HG03342 (cell line): ENCODE results near the gene MAML3.

Experiments used
- ATAC-seq: cut with Tn5 transposase; IDR thresholded peaks from one replicate; pipeline ENCODE4 v1.9.1; 2021; ENCODE audit warnings: mild to moderate bottlenecking, moderate library complexity; ENCODE audit not compliant: unreplicated experiment

MAML3 gene

DNA sequence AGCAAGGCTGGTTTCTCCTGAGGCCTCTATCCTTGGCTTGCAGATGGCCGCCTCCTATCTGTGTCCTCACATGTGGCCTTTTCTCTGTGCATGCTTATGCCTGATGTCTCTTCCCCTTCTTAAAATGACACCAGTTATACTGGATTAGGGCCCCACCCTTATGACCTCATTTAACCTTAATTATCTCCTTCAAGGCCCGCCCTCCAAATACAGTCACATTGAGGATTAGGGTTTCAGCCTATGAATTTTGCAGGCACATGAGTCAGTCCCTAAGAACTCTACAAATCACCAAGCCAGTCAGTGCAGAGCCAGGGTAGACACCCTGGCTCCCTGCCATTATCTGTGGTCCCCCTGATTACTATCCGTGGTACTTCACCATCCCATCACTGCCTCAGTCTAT lies 51.6 kb downstream of the MAML3 start:
- no peak for ATAC-seq

GRCh38 chr4:140100771-140101170 lies 53.2 kb downstream of the MAML3 start:
- ATAC-seq, result no peak

DNA sequence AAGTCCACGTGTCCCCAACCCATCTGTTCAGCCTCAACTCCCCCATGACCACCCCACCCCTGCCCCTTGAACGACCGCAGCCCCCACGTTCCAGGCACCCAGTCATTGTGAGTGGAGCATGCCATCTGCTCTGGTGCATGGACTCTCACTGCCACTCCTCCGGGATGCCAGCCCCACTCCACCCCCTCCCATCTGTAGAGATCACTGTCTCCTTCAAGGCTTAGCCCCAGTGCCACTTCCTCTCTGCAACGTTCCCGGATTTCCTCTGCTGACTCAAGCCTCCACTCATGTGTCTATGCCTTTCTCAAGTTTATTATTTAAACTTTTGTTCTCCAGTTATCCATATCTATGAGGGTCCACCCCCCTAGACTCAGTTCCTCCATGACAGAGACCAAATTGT lies 54.0 kb downstream of the MAML3 start:
- ATAC-seq, result no peak

DNA sequence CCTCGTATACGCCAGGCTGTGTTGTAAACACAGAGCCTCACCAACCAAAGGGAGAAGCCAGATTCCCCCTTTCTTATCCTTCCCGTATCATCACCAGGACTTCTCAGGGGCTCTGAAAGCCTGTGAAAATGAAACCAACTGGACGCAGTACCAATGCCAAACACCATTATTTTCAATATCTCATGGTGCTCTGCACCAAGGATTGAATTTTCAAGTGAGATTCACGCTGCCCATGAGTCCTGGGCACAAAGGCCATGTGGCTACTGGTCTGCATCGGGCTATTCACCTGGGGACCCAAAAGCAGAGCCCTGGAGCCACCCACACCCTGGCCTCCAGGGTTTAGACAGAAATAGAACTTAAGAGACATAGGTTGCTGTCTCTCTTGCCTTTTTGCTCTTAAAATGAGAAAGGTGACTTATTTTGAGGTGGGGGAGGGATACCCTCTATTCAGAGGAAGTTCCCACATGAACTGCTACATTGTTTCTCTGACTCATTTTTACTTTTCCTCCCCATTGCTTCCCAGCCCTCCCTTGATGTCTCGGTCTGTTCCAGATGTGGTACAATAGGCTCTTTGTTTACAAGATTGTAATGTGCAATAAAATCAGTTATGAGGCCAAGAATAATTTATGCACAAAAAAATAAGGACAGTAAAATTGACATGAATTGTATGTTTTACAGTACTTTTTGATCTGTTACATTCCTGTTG lies 55.4 kb downstream of the MAML3 start:
- no peak for ATAC-seq

DNA sequence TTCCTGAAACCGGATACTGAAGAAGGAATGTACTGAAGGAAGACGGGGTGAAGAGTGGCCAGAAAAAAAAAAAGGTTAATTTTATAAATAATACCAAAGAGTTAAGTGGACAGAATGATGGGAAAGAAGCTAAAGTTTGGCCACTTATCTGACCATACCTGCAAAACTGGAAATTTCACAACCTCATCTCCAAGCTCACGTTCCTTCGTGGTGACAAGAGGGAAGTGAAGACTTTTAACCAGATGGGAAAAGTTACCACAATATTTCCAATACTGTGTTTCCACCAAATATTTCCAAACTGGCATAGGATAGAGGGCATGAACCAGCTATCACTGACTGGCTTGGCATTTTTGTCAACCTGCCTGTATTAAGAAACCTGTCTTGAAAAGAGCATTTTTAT lies 56.4 kb downstream of the MAML3 start:
- ATAC-seq, result no peak

DNA sequence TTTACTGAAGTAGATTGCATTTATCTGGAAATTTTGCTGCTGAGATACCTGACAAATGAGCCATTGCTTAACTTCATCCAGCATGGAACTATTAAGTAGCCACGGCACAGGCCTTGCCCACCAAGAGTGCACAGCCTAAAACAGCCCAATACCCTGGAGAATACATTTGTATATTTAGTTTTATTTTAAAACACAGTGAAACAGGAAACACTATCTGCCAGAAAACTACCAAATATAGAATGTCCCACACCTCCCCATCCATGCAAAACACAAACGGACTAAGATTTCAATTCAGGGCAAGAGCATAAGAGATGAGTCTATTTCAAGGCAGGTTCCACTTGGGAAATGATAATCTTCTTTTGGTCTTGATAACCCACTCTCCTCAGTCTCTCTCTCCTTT lies 57.1 kb downstream of the MAML3 start:
- no peak for ATAC-seq

- no peak for ATAC-seq
Observed at GRCh38 chr4:140096483-140096861, 57.5 kb downstream of the MAML3 start.

- no peak for ATAC-seq
Observed at GRCh38 chr4:140095694-140096482, 58.1 kb downstream of the MAML3 start.

DNA sequence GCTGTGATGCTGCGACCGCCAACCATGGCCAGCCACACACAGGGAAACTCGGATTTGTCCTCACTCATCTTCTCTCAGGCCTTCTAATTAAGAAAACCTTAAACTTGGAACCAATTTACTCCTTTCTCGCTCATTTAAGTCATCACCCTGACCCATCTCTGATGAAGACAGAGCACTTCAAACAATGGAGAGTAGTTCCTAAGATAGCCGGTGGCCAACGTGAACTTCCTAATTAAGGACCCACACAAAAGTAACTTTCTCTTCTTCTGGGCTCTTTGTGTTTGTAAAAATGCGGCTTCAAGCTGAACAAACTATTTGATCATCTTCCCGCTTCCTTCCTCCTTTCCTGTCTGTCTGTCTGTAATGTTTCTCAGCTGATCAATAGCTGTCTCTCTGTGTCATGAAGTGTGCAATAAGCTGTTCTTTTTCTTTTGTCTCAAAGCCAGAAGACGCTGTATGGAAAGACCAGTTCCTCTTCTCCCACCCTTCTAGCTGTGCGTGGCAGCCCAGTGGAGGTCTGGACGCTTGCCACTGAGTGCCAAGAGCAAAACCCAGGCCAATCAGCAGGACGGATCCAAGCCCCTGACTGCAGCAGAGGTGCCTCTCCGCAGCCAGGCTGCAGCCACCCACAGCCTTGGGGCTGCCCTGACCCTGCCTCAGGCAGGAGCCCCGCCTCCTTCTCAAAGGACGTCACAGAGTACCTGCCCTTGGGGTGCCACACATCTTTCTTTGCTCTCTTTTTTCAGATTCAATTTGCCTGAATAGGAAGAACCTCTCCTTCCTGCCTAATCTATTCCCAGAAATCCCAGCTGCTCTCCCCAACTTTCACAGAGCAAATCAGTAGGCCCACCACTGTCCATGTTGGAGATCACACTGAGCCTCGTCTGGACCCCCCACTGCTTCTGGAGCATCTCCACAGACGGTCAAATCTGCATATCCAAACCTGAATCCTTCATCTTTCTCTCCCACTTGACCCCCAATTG lies 59.3 kb downstream of the MAML3 start:
- no peak for ATAC-seq

DNA sequence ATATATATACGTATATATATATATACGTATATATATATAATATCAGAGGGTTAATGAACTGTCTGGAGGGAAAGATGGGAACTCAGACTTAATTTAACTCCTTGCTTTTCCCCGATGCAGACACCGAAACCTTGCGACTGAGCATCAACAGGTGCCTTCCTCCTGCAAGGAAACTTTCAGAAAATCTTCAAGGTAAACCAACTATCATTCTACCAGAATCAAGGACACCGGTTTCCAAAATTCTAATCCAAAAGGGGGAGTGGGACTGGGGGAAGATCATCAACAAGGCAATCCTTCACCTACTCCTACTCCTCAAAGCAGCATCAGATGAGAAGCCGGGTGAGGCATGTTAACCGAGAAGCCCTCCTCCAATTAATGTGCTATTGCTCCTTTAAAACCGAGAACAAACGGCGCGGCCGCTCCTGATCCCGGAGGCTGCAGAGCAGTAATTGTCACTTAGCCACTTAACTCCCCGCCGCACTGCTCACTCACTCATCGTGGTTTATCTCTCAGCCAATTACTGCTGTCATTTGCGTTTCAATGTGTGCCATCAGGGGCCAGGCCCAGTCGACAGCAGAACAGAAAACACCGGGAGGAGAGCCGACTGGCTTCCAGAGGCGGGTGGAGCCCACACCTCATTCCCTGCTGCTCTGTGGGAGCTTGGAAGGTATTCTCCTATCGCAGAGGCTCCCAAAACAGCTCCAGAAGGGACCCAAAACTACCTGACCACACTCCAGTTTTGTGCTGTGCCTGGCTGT lies 61.7 kb downstream of the MAML3 start:
- no peak for ATAC-seq

- ATAC-seq, result no peak
Observed at GRCh38 chr4:140091305-140091704, 62.7 kb downstream of the MAML3 start.

- ATAC-seq, result no peak
Observed at GRCh38 chr4:140090215-140090731, 63.7 kb downstream of the MAML3 start.

DNA sequence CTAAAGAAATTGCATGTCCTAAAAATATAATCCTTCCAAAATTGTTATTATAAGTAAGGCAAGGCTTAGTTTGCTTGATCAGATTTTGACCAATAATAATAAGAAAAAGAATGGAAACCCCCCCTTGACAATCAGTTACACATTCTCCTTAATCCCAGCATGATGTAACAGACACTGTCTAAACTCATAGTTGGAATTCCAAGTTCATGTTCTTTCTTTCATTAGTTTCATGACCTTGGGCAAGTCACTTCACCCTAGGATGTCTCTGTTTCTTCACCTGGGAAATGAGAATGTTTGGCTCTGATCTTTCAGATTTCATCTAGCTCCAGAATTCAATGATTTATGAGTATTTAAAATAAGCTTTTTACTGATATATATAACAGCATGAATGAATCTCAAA lies 64.8 kb downstream of the MAML3 start:
- ATAC-seq, result no peak

- no peak for ATAC-seq
Observed at GRCh38 chr4:140088323-140088967, 65.5 kb downstream of the MAML3 start.

- ATAC-seq, result no peak
Observed at GRCh38 chr4:140085881-140086280, 68.1 kb downstream of the MAML3 start.

- ATAC-seq, result no peak
Observed at GRCh38 chr4:140085062-140085622, 68.8 kb downstream of the MAML3 start.

GRCh38 chr4:140084385-140084784 lies 69.6 kb downstream of the MAML3 start:
- ATAC-seq, result no peak

GRCh38 chr4:140082391-140082755 lies 71.6 kb downstream of the MAML3 start:
- no peak for ATAC-seq

GRCh38 chr4:140081641-140082390 lies 72.2 kb downstream of the MAML3 start:
- ATAC-seq, result no peak
